Trophoblast cell (in vitro differentiated cells and primary cell): Measurements from ENCODE around the gene SPINK4.

Experiments used
- DNase-seq, 2 donors: peaks; one replicate each; pipeline ENCODE4 v3.0.0-alpha.2; 2016
- H2AFZ ChIP-seq: 2 replicates; pipeline ENCODE4 v1.6.1; 2013; ENCODE audit warnings: low read length, moderate library complexity, mild to moderate bottlenecking; ENCODE audit not compliant: insufficient read depth, poor library complexity
- H2AK5ac ChIP-seq: 2 replicates; pipeline ENCODE4 v1.6.1; 2013; ENCODE audit warnings: mild to moderate bottlenecking, low read length
- H2BK120ac ChIP-seq: 2 replicates; pipeline ENCODE4 v1.6.1; 2013; ENCODE audit warnings: low read length, mild to moderate bottlenecking, moderate library complexity; ENCODE audit not compliant: insufficient read depth, poor library complexity
- H2BK12ac ChIP-seq: 2 replicates; pipeline ENCODE4 v1.6.1; 2013; ENCODE audit warnings: mild to moderate bottlenecking, low read length, moderate library complexity
- H2BK5ac ChIP-seq: 2 replicates; pipeline ENCODE4 v1.6.1; 2013; ENCODE audit warnings: low read length, low read depth, moderate library complexity, mild to moderate bottlenecking; ENCODE audit not compliant: poor library complexity
- H3K14ac ChIP-seq: 2 replicates; pipeline ENCODE4 v1.6.1; 2013; ENCODE audit warnings: mild to moderate bottlenecking, low read length
- H3K18ac ChIP-seq: 2 replicates; pipeline ENCODE4 v1.6.1; 2013; ENCODE audit warnings: mild to moderate bottlenecking, low read length
- H3K23ac ChIP-seq: 2 replicates; pipeline ENCODE4 v1.6.1; 2013; ENCODE audit warnings: low read length
- H3K27ac ChIP-seq: 2 replicates; pipeline ENCODE4 v1.5.1; 2013; ENCODE audit warnings: low read depth, mild to moderate bottlenecking, inconsistent platforms, low read length, moderate library complexity
- H3K27me3 ChIP-seq: 2 replicates; pipeline ENCODE4 v1.6.1; 2013; ENCODE audit warnings: inconsistent platforms, mild to moderate bottlenecking, low read length, moderate library complexity; ENCODE audit not compliant: insufficient read depth
- H3K36me3 ChIP-seq, 2 experiments: 1 replicate in 1 of 2; 2 replicates in 1 of 2; pipeline ENCODE4 v1.6.1; 2013; ENCODE audit warnings: low read length in 2 of 2, mild to moderate bottlenecking in 2 of 2, moderate library complexity in 1 of 2; ENCODE audit not compliant: insufficient read depth in 2 of 2, control insufficient read depth in 1 of 2
- H3K4ac ChIP-seq: 2 replicates; pipeline ENCODE4 v1.6.1; 2013; ENCODE audit warnings: low read depth, mild to moderate bottlenecking, low read length, moderate library complexity
- H3K4me1 ChIP-seq, 2 experiments: 1 replicate in 1 of 2; 2 replicates in 1 of 2; pipeline ENCODE4 v1.6.1; 2013; ENCODE audit warnings: low read length in 2 of 2, mild to moderate bottlenecking in 2 of 2, moderate library complexity in 1 of 2; ENCODE audit not compliant: insufficient read depth in 2 of 2, control insufficient read depth in 1 of 2
- H3K4me2 ChIP-seq: 2 replicates; pipeline ENCODE4 v1.6.1; 2013; ENCODE audit warnings: inconsistent platforms, mild to moderate bottlenecking, low read length, moderate library complexity
- H3K4me3 ChIP-seq: 2 replicates; pipeline ENCODE4 v1.5.1; 2013; ENCODE audit warnings: mild to moderate bottlenecking, low read depth, low read length, inconsistent platforms
- H3K79me1 ChIP-seq: one replicate; pipeline ENCODE4 v1.6.1; 2013; ENCODE audit warnings: low read length
- H3K79me2 ChIP-seq: 2 replicates; pipeline ENCODE4 v1.6.1; 2013; ENCODE audit warnings: low read length, mild to moderate bottlenecking; ENCODE audit not compliant: control insufficient read depth, insufficient read depth, poor library complexity
- H3K9ac ChIP-seq: 2 replicates; pipeline ENCODE4 v1.6.1; 2013; ENCODE audit warnings: mild to moderate bottlenecking, low read length
- H3K9me3 ChIP-seq: 2 replicates; pipeline ENCODE4 v1.6.1; 2013; ENCODE audit warnings: low read depth, mild to moderate bottlenecking, control low read depth, inconsistent platforms, low read length; ENCODE audit not compliant: insufficient read depth
- H4K12ac ChIP-seq: 2 replicates; pipeline ENCODE4 v1.6.1; 2013; ENCODE audit warnings: low read depth, mild to moderate bottlenecking, low read length, moderate library complexity
- H4K8ac ChIP-seq: 2 replicates; pipeline ENCODE4 v1.6.1; 2013; ENCODE audit warnings: low read depth, mild to moderate bottlenecking, low read length, moderate library complexity
- H4K91ac ChIP-seq: one replicate; pipeline ENCODE4 v1.6.1; 2013; ENCODE audit warnings: low read depth, mild to moderate bottlenecking, low read length, moderate library complexity
- WGBS: extraction: QIAGEN DNeasy Blood & Tissue Kit; methylation state at CpG from one replicate; pipeline ENCODE4 v1.1.7; 2013; ENCODE audit warnings: missing lambda C conversion rate; ENCODE audit not compliant: insufficient read length, insufficient coverage; ENCODE audit errors: extremely low coverage; 5-methylcytosine and 5-hydroxymethylcytosine counted together

Gene SPINK4

DNA sequence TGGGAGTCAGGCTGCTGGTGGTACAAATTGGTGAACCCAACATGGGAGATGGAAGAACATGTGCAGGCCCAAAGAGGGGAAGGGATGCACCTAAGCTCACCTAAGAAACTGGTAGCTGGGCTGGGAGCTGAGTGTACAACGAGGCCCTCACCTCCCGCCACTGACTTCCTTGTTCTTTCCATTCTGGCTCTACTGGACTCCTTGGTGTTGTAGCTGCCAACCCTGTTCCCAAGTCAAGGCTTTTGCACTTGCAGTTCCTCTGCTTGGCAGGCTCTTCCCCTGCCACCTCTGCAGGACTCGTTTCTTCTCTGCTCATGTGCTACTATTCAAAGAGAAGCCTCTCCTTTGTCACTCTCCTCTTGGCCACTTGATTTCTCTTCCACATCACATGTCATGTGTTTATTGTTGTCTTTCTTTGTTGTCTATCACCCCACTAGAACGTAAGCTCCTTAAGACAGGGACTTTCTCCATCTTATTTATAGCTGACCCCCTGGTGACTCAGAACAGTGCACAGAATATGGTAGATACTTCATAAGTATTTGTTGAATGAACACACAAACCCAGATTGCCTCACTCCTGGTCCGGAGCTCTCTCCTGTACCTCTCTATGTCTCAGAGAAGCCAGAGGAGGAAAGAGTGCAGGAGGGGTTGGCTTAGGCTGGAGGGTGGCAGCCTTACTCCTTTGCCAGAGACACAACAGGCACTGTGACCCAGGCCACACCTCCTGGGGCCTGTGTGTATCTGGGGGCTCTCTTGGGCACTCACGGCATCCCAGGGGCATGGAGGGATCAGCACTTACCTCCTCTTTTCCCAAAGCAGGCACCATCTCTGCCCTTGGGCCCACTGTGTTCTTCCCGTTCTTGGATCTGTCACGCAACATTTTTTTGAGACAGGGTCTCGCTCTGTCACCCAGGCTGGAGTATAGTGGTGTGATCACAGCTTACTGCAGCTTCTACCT is 5.2 kb upstream of the SPINK4 start:
- H3K9me3 ChIP-seq, result no peaks in the 10 kb centered on the region
- no peak overlapping the region for H4K91ac ChIP-seq
- no peak overlapping the region for H3K4me2 ChIP-seq
- H3K9ac ChIP-seq, result no peak overlapping the region
- no peaks in the 10 kb centered on the region for H3K36me3 ChIP-seq
- no peak overlapping the region for H4K8ac ChIP-seq
- H2BK12ac ChIP-seq, result no peak overlapping the region
- H3K4ac ChIP-seq, result no peak overlapping the region
- peaks cover 4 to 6% of the 10 kb centered on the region in 2 experiments for H3K4me1 ChIP-seq
- no peak overlapping the region for H2AK5ac ChIP-seq
- H2BK5ac ChIP-seq, result no peak overlapping the region
- H3K79me1 ChIP-seq, result no peaks in the 10 kb centered on the region
- no peak overlapping the region for H2AFZ ChIP-seq
- no peak overlapping the region for H3K4me3 ChIP-seq
- H2BK120ac ChIP-seq, result no peak overlapping the region
- H3K27ac ChIP-seq, result no peak overlapping the region
- no peaks in the 10 kb centered on the region for H3K79me2 ChIP-seq
- H3K23ac ChIP-seq, result no peak overlapping the region
- H3K27me3 ChIP-seq, result no peaks in the 10 kb centered on the region
- H3K18ac ChIP-seq, result no peak overlapping the region
- H3K14ac ChIP-seq, result no peak overlapping the region
- no CpG with 5 or more reads among the region's 9 CpGs for WGBS
- H4K12ac ChIP-seq, result no peak overlapping the region
- DNase-seq, result no peak

DNA sequence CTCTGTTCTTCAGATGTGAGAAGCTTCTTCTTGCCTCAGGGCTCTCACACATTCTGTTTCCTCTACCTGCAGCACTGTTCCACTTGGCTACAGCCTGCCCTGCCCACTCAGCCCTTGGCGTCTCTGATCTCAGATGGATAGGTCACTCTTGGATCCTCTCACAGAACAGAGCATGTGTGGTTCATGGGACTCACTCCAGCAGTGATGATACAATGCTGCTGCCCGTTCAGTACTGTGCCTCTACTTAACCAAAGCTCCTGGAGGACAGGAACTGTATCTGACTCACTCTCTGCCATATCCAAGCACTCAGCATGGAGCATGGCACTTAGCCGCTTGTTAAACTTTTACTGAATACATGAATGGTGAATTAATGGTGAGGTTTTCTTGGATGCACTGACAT is 3.4 kb upstream of the SPINK4 start:
- Histone ChIP-seq H3K4me1 (peaks cover under 1 to 1% of the 10 kb centered on the region in 2 experiments), H3K79me1 (no peaks in the 10 kb centered on the region), H3K9ac (no peak overlapping the region), H3K36me3 (no peaks in the 10 kb centered on the region), H3K14ac (no peak overlapping the region), H3K79me2 (no peaks in the 10 kb centered on the region), H3K18ac (no peak overlapping the region), H2AFZ (no peak overlapping the region), H4K8ac (no peak overlapping the region), H2BK12ac (no peak overlapping the region), H3K4me3 (no peak overlapping the region), H3K27ac (no peak overlapping the region), H4K91ac (no peak overlapping the region), H4K12ac (no peak overlapping the region), H2AK5ac (no peak overlapping the region), H2BK120ac (no peak overlapping the region), H3K27me3 (no peaks in the 10 kb centered on the region), H3K9me3 (no peaks in the 10 kb centered on the region), H3K4ac (no peak overlapping the region), H3K4me2 (no peak overlapping the region), H3K23ac (no peak overlapping the region), H2BK5ac (no peak overlapping the region)
- no CpG with 5 or more reads among the region's 3 CpGs for WGBS
- DNase-seq, result no peak

DNA sequence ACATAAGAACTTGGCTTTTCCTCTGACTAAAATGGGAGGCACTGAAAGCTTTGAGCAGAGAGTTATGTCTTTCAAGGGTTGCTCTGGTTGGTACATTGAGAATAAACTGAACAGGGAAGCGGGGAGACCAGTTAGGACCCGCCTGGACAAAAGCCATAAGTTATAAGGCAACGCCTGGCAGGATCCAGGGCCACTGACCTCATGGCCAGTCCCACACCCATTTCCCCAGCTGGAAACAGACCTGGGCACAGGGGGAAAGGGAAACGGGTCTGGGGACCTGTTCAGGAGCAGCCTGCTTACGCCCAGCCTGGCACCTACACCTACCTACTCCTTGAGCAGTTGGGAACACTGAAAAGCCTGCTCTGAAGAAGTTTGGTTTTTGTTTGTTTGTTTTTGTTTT is 1.3 kb downstream of the SPINK4 start:
- H3K9me3 ChIP-seq, result no peaks in the 10 kb centered on the region
- no peak overlapping the region for H2BK120ac ChIP-seq
- no peak overlapping the region for H4K12ac ChIP-seq
- no peak for DNase-seq
- H3K23ac ChIP-seq, result no peak overlapping the region
- no peak overlapping the region for H3K14ac ChIP-seq
- H4K8ac ChIP-seq, result no peak overlapping the region
- H3K79me2 ChIP-seq, result no peaks in the 10 kb centered on the region
- H3K4me1 ChIP-seq, result no peaks in the 10 kb centered on the region
- no peaks in the 10 kb centered on the region for H3K79me1 ChIP-seq
- H2BK5ac ChIP-seq, result no peak overlapping the region
- no CpG with 5 or more reads among the region's 5 CpGs for WGBS
- H2BK12ac ChIP-seq, result no peak overlapping the region
- H3K18ac ChIP-seq, result no peak overlapping the region
- H3K36me3 ChIP-seq, result no peaks in the 10 kb centered on the region
- H3K4me2 ChIP-seq, result no peak overlapping the region
- H4K91ac ChIP-seq, result no peak overlapping the region
- H3K9ac ChIP-seq, result no peak overlapping the region
- H2AFZ ChIP-seq, result no peak overlapping the region
- H3K27me3 ChIP-seq, result no peaks in the 10 kb centered on the region
- H2AK5ac ChIP-seq, result no peak overlapping the region
- no peak overlapping the region for H3K27ac ChIP-seq
- no peak overlapping the region for H3K4ac ChIP-seq
- no peak overlapping the region for H3K4me3 ChIP-seq

DNA sequence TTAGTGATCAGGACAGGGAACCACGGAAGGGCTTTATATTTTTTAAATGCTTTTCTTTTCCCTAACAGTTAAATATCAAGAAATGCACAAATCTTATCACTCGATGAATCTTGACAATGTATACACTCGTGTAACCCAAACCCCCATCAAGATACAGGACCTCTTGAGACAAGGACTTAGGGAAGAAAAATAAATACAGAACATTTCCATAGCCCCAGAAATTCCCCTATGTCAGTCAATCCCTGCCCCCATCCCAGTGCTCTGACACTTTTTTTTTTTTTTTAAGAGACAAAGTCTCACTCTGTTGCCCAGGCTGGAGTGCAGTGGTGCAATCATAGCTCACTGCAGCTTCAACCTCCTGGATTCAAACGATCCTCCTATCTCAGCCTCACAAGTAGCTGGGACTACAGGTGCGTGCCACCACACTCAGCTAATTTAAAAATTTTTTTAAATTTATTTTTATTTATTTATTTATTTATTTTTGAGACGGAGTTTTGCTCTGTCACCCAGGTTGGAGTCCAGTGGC is 2.7 kb downstream of the SPINK4 start:
- no peak overlapping the region for H2BK12ac ChIP-seq
- no CpG with 5 or more reads among the region's 6 CpGs for WGBS
- H3K14ac ChIP-seq, result no peak overlapping the region
- H4K12ac ChIP-seq, result no peak overlapping the region
- no peak overlapping the region for H3K18ac ChIP-seq
- no peak for DNase-seq
- H3K4me1 ChIP-seq, result no peaks in the 10 kb centered on the region
- H3K9ac ChIP-seq, result no peak overlapping the region
- no peaks in the 10 kb centered on the region for H3K79me2 ChIP-seq
- no peak overlapping the region for H4K8ac ChIP-seq
- no peaks in the 10 kb centered on the region for H3K79me1 ChIP-seq
- H3K9me3 ChIP-seq, result no peaks in the 10 kb centered on the region
- no peak overlapping the region for H3K23ac ChIP-seq
- no peak overlapping the region for H3K4me3 ChIP-seq
- H3K4ac ChIP-seq, result no peak overlapping the region
- no peak overlapping the region for H2AK5ac ChIP-seq
- no peaks in the 10 kb centered on the region for H3K27me3 ChIP-seq
- H2BK120ac ChIP-seq, result no peak overlapping the region
- H2BK5ac ChIP-seq, result no peak overlapping the region
- H3K27ac ChIP-seq, result no peak overlapping the region
- no peak overlapping the region for H3K4me2 ChIP-seq
- no peak overlapping the region for H4K91ac ChIP-seq
- H3K36me3 ChIP-seq, result no peaks in the 10 kb centered on the region
- no peak overlapping the region for H2AFZ ChIP-seq
